GM18951 (cell line): Measurements from ENCODE around the gene MAP7D2.
"Not testable (repeated sequence)": the region's sequence is repeated elsewhere in the genome, so short reads cannot be mapped to it uniquely, and the experiment has no call there.

Experiments
- POLR2A ChIP-seq: IDR thresholded peaks from 4 replicates; pipeline ENCODE4 v1.6.1; 2011; ENCODE audit warnings: mild to moderate bottlenecking; ENCODE audit not compliant: insufficient read length, insufficient read depth; ENCODE audit errors: extremely low read depth
- in situ Hi-C: fragments of 300-500 bp; cut with MboI; formaldehyde crosslinking; loops from one replicate; pipeline ENCODE4 v1.12.0; 2022; ENCODE audit warnings: low sequenced_read_pairs, mixed read lengths, inconsistent platforms; ENCODE audit not compliant: unreplicated experiment

Gene MAP7D2

DNA sequence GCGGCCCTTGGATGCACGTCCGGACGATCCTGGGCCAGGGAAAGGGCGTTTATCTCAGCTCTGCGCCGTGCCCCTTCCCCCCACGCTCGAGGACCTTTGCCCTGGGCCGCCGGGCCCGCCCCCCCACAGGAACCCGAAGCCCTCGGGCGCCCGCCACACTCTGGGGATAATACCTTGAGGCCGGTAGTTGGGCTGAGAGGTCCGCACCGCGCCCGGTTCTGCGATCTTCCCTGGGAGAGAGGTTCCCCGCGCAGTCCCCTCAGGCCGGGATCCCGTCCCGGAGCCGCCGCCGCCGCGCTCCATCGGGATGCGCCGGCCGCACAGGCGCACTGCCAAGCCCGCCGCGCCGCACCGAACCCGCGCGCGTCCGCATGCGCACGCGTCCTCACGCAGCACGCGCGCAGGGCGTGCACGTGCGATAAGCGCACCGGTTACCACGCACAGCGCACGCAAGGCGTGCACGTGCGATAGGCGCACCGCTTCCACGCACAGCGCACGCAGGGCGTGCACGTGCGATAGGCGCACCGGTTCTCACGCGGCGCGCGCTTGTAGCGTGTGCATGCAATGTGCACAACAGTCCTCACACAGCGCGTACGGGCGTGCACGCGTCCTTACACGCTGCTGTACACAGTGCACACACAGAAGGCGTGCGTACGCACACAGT lies at the start of gene MAP7D2:
Gene MAP7D2, minus strand, starts transcription at position 331 of the 664 bp plus-strand sequence. Its CDS starts 28 bp downstream, at position 303.
- in situ Hi-C loops: no loop called here
- TF ChIP-seq POLR2A: no peak

DNA sequence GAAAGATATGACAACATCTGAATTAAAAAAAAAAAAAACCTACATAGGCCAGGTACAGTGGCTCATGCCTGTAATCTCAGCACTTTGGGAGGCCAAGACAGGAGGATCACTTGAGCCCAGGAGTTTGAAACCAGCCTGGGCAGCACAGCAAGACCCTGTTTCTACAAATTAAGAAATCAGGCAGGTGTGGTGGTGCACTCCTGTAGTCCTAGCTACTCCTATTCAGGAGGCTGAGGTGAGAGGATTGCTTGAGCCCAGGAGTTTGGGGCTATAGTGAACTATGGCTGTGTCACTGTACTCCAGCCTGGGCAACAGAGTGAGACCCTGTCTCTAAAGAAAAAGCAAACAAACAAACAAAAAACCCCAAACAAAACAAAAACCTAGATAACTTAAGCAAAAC lies 45.8 kb upstream of the MAP7D2 start:
- in situ Hi-C loops: not testable (repeated sequence)

DNA sequence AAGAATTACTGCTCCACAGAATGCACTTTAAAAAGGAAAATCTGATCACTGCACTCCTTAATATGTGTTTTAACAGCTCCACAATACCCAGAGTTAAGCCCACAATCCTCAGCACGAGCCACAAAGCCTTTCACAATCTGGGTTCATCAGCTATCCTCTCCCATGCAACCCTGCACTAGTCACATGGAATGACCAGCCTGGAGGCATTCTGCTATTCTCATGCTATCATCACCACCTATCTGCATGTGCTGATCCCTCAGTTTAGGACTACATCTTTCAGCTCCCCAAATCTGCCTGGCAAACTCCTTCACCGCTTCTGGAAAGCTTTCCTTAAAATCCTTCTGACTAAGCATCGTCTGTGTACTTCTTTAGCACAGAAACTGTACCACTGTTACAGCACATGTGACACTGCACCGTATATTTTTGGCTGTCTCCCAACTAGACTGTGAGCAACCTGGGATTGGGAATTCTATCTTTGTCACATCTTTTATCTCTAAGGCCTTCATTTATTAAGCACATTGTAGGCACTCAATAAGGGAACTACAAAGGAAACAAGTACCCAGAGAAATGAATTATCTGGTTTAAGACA lies 43.2 kb upstream of the MAP7D2 start:
- no peak for TF ChIP-seq POLR2A
- in situ Hi-C loops: no loop called here

GRCh38 chrX:20151689-20152088 lies 35.0 kb upstream of the MAP7D2 start:
- in situ Hi-C loops: no loop called here

DNA sequence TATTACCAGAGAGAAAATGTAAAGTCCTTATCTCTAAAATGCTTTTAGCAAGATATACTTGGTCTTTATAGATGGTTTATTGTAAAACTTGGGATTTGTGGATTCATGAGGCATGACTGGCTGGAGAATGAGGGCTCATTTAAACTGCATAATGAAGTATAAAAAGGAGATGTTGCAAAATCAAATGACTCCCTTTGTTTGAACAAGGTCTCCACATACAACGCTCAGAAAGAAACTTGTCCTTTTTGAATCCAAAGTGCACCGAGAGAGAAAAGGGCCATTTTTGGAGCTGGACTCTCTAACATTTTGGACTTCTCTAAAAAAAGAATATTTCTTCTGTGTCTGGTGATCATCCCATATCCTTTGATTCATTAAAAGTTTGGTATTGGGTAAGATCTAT lies 32.6 kb upstream of the MAP7D2 start:
- in situ Hi-C loops: no loop called here
- TF ChIP-seq POLR2A: no peak

More at GRCh38 chrX:20151689-20152088, 35.0 kb upstream of the MAP7D2 start:
- TF ChIP-seq POLR2A: no peak

DNA sequence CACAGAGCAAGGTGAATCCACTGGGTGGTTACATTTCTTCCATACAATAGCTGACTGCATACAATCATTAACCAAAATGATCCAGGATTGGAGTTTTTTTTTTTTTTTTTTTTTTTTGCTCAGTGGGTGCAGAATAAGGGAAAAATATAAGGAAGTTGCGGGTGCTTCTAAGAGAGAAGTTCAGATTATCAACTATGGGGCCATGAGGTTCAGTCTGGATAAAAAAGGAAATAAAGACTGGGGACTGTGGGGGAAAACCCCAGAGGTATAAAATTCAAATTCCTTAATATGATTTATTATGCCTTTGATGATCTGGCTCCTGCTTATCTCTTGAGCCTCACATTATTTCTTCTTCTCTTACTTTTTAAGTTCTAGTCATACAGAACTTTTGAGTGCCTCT lies 30.9 kb upstream of the MAP7D2 start:
- in situ Hi-C loops: no loop called here
- TF ChIP-seq POLR2A: no peak

DNA sequence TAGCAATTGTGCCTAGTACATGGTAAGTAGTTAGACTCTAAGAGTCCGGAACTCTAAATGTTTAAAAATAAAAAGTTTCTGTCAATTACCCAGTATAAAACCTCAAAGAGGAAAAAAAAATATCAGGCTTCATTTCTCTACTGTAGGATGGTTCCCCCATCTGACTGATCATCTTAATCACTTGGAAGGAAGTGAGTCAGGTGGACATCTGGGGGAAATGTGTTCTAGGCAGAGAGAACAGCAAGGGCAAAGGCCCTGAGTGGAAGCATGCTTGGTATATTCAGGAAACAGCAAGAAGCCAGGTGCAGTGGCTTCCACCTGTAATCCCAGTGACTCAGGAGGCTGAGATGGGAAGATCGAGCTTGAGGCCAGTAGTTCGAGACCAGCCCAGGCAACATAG lies 27.8 kb upstream of the MAP7D2 start:
- in situ Hi-C loops: no loop called here
- no peak for TF ChIP-seq POLR2A

- no peak for TF ChIP-seq POLR2A
- in situ Hi-C loops: no loop called here
These were observed 26.9 kb upstream of the MAP7D2 start for GRCh38 chrX:20143561-20143960.

GRCh38 chrX:20143111-20143510 lies 26.4 kb upstream of the MAP7D2 start:
- in situ Hi-C loops: no loop called here
- no peak for TF ChIP-seq POLR2A

DNA sequence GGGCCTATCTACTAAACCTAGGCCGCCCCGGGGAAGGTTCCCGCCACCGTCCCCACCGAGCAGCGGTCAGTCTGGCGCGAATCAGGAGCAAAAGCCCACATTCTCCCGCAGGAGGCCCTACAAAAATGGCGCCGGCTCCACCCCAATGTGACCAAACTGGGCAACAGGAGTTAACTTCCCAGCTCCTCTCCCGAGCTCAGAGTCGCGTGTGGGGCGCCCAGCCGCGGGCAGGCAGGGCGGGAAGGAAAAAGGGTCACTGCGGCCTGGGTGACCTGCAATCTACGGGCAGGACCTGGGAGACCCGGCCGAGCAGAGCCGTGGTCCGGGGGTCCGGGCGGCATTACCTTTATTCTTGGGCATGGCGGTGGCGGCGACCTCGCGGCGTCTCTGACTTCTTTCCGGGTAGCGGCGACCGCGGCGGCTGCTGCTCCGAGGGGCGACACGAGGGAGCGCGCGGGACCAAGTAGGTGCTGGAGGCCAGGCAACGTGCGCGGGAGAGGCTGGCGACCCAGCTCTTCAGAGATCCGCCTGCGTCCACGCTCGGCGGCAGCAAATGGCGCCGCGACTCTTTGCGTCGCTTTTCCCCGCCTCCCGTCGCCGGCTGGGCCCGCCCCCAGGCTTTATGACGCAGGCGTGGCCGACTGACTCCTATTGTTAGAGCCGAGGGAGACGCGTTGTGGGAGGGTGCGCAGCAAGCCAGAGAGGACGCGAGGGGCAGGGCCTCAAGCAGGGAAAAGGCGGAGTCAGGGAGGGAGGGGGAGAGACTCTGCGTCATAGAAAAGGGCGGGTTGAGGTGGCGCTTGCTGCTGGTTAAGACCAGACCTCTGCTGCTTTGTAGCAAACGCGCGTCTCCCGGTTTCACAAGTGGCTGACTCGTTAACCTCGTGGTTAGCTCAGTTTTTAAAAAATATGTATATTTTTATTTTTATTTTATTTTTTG lies 24.8 kb upstream of the MAP7D2 start, which contains the start of gene EIF1AX:
Gene EIF1AX, minus strand, starts transcription at position 558 of the 940 bp plus-strand sequence. Its CDS starts 198 bp downstream, at position 360.
- in situ Hi-C loops: no loop called here
- peak; percentile 78 for TF ChIP-seq POLR2A

DNA sequence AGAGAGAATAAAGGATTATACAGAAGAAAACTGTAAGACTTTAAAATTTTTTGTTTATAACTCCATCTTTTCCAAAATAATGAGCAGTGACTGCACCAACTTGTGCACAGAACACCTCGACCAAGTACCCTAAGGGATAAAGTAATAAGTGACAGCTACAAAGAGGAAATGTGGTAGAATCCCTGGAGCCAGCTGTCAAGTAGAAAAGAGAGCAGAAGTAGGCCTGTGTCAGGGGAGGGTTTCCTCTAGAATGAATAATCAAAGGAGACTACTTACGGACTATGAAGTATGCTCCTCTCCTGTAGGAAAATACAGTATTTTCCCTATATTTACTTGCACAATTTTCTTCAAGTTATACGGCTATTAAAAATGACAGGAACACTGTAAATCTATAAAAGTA lies 23.7 kb upstream of the MAP7D2 start:
- in situ Hi-C loops: no loop called here
- TF ChIP-seq POLR2A: no peak

- no peak for TF ChIP-seq POLR2A
- in situ Hi-C loops: no loop called here
These were observed 23.3 kb upstream of the MAP7D2 start for GRCh38 chrX:20139966-20140365.

DNA sequence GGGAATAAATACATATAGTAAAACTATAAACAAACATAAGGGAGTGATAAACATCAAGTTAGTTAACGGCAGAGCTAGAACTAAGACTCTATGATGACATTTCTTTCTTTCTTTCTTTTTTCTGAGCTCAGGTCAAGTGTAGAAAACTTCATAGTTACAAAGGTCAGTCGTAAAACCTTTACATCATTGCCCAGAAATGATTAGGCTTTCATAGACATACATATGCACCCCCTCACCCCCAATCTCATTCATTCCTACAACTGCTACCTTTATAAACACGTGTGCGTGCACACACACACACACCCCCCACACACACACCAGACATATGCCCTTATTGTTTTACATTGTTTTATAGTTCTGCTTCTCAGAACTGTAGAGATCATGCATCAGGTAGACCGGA lies 19.2 kb upstream of the MAP7D2 start:
- in situ Hi-C loops: no loop called here
- TF ChIP-seq POLR2A: no peak

DNA sequence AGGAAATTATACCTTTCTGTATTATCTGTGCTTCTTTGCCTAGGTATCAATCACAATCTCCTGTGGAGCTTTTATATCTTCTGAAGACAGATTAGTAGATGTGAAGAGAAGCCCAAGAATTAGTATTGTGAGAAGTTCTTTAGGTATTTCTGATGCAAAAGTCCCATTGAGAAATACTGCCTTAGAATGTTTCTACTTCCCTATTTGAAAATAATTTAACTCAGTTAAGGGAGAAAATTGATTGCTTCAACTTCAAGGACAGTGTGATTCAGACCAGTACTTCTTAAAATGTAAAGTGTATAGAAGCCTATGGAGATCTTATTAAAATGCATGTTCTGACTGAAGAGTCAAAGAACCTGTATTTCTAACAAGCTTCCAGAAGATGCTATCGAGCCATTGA lies 16.0 kb upstream of the MAP7D2 start:
- no peak for TF ChIP-seq POLR2A
- in situ Hi-C loops: no loop called here

DNA sequence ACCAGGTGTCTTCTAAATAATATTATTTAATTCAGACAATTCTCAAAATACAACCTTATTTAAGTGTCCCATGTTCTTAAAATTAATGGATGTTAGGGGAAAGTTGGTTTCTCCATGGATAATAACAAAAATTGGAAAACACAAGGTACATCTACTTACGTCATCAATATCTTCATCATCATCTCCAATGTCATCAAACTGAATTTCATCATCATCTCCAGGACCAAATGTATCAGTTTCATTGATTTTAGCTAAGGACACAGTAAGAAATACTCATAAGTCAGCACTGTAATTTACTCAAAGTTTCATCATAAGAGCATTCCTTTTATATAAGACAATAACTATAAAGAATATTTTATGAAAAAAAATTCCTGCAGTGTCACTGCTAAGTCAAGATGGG lies 13.7 kb upstream of the MAP7D2 start:
- TF ChIP-seq POLR2A: no peak
- in situ Hi-C loops: no loop called here
